A673 (cell line): ENCODE measurements around the gene C1orf21.

ENCODE experiments used
- EZH2 ChIP-seq: fragments of 200-600 bp; sonication (generic); IDR thresholded peaks from 2 replicates; pipeline ENCODE4 v1.6.1; 2017; ENCODE audit warnings: borderline replicate concordance, low read depth, mild to moderate bottlenecking, mixed read lengths, antibody characterized with exemption, low read length; ENCODE audit not compliant: poor library complexity, severe bottlenecking
- TF ChIP-seq, protein P1 (sequence below): fragments of 300-800, 200-600 bp; sonication (generic); conservative IDR thresholded peaks from 2 replicates; pipeline ENCODE4 v1.5.1; 2017; ENCODE audit warnings: low read depth, mild to moderate bottlenecking, antibody characterized with exemption, low read length, moderate library complexity, mixed read lengths

DNA sequence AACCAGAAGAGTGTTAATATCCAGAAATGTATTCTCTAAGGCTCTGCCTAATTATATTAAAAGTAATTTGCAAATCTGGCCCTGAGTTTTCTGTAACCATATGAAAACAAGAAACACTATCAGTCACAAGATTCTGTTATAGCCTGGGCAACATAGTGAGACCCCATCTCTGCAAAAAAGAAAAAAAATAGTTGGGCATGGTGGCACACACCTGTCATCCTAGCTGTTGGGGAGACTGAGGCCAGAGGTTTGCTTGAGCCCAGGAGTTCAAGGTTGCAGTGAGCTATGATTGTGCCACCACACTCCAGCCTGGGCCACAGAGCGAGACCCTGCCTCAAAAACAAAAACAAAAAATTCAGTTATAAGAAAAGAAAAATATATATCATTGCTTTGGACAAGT, 25.6 kb downstream of the C1orf21 start:
- TF ChIP-seq EZH2, result no peak
- TF ChIP-seq, protein P1, sequence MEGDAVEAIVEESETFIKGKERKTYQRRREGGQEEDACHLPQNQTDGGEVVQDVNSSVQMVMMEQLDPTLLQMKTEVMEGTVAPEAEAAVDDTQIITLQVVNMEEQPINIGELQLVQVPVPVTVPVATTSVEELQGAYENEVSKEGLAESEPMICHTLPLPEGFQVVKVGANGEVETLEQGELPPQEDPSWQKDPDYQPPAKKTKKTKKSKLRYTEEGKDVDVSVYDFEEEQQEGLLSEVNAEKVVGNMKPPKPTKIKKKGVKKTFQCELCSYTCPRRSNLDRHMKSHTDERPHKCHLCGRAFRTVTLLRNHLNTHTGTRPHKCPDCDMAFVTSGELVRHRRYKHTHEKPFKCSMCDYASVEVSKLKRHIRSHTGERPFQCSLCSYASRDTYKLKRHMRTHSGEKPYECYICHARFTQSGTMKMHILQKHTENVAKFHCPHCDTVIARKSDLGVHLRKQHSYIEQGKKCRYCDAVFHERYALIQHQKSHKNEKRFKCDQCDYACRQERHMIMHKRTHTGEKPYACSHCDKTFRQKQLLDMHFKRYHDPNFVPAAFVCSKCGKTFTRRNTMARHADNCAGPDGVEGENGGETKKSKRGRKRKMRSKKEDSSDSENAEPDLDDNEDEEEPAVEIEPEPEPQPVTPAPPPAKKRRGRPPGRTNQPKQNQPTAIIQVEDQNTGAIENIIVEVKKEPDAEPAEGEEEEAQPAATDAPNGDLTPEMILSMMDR, result no peak
